ENCODE measurements around the gene ZBTB8A.

- TF ChIP-seq POLR2A (IDR thresholded peaks at IDR 0.05) (no peak), CTCF (IDR thresholded peaks at IDR 0.05) (no peak), POLR2AphosphoS5 (IDR thresholded peaks at IDR 0.05; ENCODE audit: insufficient read depth in 1 of 2, low read depth in 1 of 2) (no peak)
These were observed 45.0 kb upstream of the ZBTB8A start for GRCh38 chr1:32494196-32494595.

All from vagina (tissue), 2 donors.